Activated CD8-positive, alpha-beta memory T cell treated with anti-CD3 and anti-CD28 coated beads for 4 hours (primary cell): ENCODE data around the gene PGGHG.
"Not testable (repeated sequence)": the region's sequence is repeated elsewhere in the genome, so short reads cannot be mapped to it uniquely, and the experiment has no call there.

Source experiments
- DNase-seq, 2 donors: peaks; one replicate each; pipeline ENCODE4 v3.0.0-alpha.2; 2020; ENCODE audit warnings: low read depth in 2 of 2

Gene PGGHG

GRCh38 chr11:329886-330253 is 40.9 kb downstream of the PGGHG start:
- DNase-seq, result no peak

DNA sequence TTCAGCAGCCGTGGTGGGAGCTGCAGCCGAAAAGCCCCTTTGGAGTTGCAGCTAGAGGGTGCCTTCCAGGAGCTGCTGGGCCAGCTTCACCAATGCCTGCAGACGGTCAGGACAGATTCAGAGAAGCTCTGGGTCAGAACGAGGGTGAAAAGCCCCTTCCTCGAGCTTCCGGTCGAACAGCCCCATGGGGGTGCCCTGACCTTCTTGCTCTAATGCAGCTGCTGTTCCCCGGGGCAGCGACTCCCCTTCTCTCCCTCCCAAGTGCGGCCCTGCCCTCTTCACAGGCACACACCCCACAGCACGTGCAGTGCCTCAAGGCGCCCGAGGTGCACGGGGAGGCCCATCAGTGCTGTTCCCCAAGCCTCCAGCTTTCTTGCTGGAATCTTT is 41.4 kb downstream of the PGGHG start:
- no peak for DNase-seq

- DNase-seq, result no peak
Measured at GRCh38 chr11:330694-331357, 41.9 kb downstream of the PGGHG start.

GRCh38 chr11:331358-332060 is 42.6 kb downstream of the PGGHG start:
- no peak for DNase-seq

- no peak for DNase-seq
Measured at GRCh38 chr11:332651-333480, 43.9 kb downstream of the PGGHG start.

GRCh38 chr11:333616-334263 is 44.8 kb downstream of the PGGHG start:
- not testable (repeated sequence) for DNase-seq

DNA sequence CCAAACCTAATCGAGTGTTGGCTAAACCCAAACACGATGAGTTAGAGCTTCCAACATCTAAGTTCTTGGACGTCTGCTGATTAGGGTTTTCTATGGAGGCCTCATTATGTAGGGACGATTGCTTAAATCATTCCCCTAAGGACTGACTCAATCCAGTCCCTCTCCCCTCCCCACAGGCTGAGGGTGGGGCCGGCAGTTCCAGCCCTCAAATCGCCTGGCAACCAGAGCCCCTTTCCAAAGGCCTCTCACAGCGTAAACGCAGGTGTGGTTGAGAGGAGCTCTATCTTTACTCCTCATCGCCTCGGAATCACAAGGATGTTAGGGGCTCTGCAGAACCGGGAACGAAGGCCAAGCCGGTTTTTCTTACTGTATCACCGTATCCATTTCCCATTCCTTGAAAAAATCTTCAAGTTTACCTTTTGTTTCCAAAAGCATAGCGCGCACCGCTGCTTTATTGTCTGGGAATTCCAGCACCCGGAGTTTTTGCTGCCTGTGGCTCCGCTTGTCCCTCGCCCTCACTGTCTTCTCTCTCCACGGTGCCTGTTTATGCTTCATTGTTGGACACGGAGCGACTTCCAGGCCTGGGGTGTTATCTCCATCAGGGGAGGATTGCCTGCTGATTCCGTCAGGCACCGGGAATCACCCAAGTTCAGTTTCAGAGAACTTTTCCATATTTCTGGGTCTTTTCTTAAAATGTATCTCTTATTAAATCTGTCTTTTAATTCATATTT is 45.5 kb downstream of the PGGHG start:
- DNase-seq, result no peak

- no peak for DNase-seq
Measured at GRCh38 chr11:335779-336658, 47.1 kb downstream of the PGGHG start.

DNA sequence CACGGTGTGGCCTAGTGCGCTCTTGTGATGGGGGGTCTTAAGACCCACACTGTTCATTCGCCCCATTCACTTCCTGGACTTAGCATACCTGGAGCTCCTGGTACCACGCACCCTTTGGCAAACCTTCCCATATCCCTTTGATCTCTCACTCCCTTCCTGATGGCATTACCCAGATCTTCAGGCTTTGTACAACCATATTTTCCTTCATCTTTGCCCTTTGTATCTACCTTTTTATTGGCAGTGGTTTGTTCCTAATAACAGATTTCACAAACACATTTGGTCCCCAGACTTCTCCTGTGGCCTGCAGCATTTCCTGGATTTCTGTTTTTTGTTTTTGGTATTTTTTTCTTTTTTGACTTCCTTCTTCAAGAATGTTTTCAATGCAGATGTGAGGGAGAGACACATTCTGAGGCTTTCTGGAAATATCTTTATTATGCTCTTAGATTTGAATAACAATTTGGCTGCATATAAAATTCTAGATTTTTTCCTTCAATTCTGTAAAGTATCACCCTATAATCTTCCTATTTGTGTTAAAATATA is 47.8 kb downstream of the PGGHG start:
- DNase-seq, result no peak

GRCh38 chr11:337711-338110 is 48.8 kb downstream of the PGGHG start:
- DNase-seq, result no peak

- no peak for DNase-seq
Measured at GRCh38 chr11:339963-340362, 51.0 kb downstream of the PGGHG start.

- no peak for DNase-seq
Measured at GRCh38 chr11:340539-341512, 51.9 kb downstream of the PGGHG start.

DNA sequence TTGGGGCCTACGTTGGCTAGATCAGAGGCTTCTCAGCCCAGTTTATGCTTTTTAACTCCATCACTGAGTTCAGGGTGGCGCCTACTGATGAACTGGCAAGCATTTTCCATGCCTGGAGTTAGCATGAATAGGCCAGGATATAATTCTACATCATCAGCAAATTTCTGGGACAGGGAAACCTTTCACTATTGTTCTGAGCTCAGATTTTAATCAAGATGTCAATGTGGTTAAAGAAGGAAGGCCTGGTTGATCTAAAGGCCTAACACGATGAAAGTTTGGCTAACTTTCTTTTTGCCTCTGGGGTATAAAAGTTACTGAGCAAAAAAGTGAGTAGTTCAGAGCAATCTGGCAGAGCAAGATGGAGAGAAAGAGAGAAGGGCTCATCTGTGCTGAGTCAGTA is 53.4 kb downstream of the PGGHG start:
- no peak for DNase-seq

- DNase-seq, result no peak
Measured at GRCh38 chr11:344836-345578, 56.1 kb downstream of the PGGHG start.
